GM19395 (cell line): ENCODE results near the gene SULT2A1.
"Not testable (repeated sequence)": the region's sequence is repeated elsewhere in the genome, so short reads cannot be mapped to it uniquely, and the experiment has no call there.

Experiments used
- ATAC-seq: cut with Tn5 transposase; IDR thresholded peaks from one replicate; pipeline ENCODE4 v1.9.1; 2021; ENCODE audit warnings: mild to moderate bottlenecking, moderate library complexity; ENCODE audit not compliant: unreplicated experiment

SULT2A1 gene

GRCh38 chr19:47860602-47861297, 25.4 kb downstream of the SULT2A1 start:
- ATAC-seq: no peak

GRCh38 chr19:47859838-47860237, 26.3 kb downstream of the SULT2A1 start:
- ATAC-seq: not testable (repeated sequence)

- ATAC-seq: not testable (repeated sequence)
Observed at GRCh38 chr19:47858646-47859285, 27.3 kb downstream of the SULT2A1 start, which contains the start of gene TPRX2. Gene TPRX2 (plus strand): TSS chr19:47859235. CDS start chr19:47859247, 12 bp downstream.

DNA sequence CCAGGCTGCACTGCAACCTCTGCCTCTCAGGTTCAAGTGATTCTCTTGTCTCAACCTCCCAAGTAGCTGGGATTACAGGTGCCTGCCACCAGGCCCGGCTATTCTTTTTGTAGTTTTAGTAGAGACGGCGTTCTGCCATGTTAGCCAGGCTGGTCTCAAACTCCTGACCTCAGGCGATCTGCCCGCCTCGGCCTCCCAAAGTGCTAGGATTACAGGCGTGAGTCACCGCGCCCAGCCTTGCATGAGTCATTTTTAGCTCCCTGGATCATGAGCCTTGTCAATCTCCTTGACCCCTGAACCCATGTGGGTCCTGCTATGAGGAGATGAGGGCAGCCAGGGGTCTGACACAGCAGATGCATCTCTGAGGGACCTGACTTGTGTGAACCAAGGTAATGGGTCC, 27.9 kb downstream of the SULT2A1 start:
- ATAC-seq: not testable (repeated sequence)

- ATAC-seq: no peak
Observed at GRCh38 chr19:47854459-47854858, 31.7 kb downstream of the SULT2A1 start.

DNA sequence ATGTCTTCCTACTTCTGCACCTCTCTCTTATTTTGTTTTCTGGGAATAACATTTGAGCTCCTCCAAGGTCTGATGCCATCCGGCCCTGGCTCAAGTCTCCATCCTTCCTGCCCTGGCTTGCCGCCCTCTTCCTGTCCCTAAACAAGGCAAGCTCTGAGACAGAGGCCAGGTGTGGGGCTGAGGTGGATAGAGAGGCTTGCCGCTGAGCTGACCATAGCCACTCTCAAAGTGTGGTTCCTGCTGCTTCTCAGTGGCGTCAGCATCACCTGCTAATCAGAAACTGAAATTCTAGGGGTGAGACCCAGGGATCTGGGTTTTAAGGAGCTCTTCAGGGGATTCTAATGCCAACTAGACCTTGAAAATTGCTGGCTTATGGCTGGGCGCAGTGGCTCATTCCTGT, 33.1 kb downstream of the SULT2A1 start:
- ATAC-seq: no peak

DNA sequence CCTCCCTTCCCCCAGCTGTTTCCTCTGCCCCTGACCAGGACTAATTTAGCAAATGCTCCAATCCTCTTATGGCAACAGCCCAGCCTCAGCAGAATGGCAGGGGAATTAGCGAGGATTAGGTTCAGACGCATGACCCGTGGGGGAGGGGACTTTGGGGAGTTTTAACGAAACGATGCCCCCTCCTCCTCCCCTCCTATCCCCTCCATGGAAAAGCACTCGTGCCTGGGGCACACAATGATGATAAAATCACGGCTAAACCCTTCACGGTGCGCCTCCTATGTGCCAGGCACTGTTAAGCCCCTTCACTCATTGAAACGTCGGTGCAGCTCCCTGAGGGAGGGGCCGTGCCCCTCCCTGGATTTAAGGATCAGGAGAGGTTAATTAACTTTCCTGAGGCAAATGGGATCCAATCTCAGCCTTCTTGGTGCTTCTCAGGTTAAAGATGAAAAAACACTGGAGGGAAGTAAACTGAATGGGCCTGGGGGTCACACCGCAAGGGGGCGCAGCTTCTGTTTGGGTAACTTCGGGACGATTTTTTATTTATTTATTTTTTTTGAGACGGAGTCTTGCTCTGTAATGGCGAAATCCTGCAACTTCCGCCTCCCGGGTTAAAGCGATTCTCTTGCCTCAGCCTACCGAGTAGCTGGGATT, 37.2 kb downstream of the SULT2A1 start:
- ATAC-seq: no peak

GRCh38 chr19:47848425-47848822, 37.7 kb downstream of the SULT2A1 start:
- no peak for ATAC-seq

- ATAC-seq: no peak
Observed at GRCh38 chr19:47842941-47843340, 43.2 kb downstream of the SULT2A1 start.

- ATAC-seq: no peak
Observed at GRCh38 chr19:47839913-47840312, 46.2 kb downstream of the SULT2A1 start.

DNA sequence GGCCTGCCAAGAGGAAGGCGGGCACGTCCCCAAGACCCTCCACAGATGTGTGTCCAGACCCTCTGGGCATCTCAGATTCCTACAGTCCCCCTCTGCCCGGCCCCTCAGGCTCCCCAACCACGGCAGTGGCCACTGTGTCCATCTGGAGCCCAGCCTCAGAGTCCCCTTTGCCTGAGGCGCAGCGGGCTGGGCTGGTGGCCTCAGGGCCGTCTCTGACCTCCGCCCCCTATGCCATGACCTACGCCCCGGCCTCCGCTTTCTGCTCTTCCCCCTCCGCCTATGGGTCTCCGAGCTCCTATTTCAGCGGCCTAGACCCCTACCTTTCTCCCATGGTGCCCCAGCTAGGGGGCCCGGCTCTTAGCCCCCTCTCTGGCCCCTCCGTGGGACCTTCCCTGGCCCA, 46.7 kb downstream of the SULT2A1 start:
- no peak for ATAC-seq

DNA sequence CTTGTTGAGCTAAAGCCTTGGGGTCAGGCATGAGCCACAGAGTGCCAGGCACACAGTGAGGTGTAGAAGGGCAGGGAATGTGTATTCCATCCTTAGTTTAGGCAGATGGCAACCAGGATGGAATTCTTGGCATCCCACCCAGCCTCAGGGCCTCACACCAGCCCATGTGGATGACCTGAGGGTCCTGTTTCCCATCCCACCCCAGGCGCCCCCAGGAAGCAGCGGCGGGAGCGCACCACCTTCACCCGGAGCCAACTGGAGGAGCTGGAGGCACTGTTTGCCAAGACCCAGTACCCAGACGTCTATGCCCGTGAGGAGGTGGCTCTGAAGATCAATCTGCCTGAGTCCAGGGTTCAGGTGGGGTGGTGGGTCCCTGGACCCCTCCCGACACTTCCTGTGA, 50.1 kb downstream of the SULT2A1 start:
- no peak for ATAC-seq

DNA sequence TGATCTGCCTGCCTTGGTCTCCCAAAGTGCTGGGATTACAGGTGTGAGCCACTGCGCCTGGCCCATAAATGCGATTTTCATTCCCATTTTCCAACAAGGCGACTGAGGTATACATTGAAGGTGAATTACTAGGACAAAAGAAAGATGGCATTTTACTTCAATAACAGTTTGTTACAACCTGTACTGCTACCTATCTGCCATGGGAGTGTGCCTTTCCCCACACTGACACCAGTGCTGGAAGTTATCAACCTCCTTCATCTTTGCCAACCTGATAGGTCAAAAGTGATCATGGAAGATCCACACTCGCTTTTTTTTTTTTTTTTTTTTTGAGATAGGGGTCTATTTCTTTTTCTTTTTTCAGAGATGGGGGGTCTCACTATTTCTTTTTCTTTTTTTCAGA, 53.4 kb downstream of the SULT2A1 start:
- ATAC-seq: no peak

DNA sequence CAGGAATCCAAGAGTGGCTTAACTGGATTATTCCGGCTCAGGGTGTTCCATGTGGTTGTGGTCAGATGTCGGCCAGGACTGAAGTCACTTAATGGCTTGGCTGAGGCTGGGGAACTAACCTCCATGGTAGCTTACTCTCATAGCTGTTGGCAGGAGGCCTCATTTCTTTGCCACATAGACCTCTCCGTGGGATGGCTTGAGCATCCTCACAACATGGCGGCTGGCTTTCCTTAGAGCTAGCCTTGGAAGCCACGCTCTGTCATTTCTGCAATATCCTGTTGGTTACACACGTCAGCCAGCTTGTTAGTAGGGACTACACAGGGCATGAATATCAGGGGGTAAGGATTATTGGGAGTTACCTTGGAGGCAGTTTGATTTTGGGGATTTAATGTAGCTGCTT, 59.3 kb downstream of the SULT2A1 start:
- ATAC-seq: no peak

DNA sequence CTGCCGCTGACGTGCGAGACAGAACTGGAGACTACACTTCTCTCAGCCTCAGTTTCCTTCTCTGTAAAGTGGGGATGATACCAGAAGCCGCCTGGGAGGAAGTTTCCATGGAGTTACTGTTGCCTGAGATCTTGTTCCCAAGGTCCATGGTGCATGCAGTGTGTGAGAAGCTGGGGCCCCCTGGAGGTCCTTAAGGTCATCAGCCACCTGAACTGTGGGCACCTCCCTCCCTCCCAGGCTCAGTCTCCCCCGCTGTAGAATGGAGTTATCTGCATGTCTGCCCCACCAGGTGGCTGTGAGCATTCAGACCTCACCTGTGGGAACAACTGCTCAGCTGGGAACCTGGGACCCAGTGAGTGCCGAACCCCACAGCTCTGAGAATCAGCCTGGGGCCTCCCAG, 61.7 kb downstream of the SULT2A1 start:
- ATAC-seq: no peak

DNA sequence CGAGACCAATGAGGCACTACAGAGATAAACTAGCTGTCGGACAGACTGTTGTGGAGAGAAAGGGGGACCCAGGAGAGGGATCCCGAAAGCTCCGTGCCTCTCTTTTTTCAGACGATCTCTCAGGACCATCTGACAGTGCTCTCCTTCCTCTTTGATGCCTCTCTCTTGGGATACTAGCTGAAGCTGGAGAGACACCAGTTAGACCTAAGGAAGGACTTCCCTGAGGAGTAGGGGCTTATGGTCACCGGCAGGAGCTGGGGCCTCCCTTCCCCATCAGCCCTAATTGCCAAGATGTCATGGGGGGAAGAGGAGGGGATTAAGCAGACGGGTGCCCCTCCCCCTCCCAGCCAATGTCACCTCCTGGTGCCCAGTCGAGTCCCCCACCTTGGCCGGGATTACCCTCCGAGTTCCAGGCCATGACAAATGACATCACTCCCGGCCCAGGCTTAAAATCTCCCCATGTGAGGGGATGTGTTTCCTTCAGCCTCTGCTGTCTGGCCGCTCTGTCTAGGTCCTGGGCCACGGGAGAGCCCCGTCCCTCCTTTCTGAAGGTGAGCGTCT, 64.6 kb downstream of the SULT2A1 start, which contains the start of gene CRX:
Gene CRX (plus strand): TSS at position 478 of the 561 bp plus-strand sequence. CDS start 12,507 bp downstream, outside the sequence.
- no peak for ATAC-seq
